ENCODE measurements around the gene MYZAP.

- TF ChIP-seq, protein P1, sequence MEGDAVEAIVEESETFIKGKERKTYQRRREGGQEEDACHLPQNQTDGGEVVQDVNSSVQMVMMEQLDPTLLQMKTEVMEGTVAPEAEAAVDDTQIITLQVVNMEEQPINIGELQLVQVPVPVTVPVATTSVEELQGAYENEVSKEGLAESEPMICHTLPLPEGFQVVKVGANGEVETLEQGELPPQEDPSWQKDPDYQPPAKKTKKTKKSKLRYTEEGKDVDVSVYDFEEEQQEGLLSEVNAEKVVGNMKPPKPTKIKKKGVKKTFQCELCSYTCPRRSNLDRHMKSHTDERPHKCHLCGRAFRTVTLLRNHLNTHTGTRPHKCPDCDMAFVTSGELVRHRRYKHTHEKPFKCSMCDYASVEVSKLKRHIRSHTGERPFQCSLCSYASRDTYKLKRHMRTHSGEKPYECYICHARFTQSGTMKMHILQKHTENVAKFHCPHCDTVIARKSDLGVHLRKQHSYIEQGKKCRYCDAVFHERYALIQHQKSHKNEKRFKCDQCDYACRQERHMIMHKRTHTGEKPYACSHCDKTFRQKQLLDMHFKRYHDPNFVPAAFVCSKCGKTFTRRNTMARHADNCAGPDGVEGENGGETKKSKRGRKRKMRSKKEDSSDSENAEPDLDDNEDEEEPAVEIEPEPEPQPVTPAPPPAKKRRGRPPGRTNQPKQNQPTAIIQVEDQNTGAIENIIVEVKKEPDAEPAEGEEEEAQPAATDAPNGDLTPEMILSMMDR (conservative IDR thresholded peaks at IDR 0.05; ENCODE audit: low read depth, low read length): no peak
- no peak for TF ChIP-seq EZH2 (IDR thresholded peaks at IDR 0.05; ENCODE audit: low read length, unreplicated experiment)
- no peak for TF ChIP-seq EZH2phosphoT487 (IDR thresholded peaks at IDR 0.05; ENCODE audit: borderline replicate concordance, low read length)
Measured at GRCh38 chr15:57596978-57597377, 5.3 kb downstream of the MYZAP start.

Data from PC-3 (cell line).